GM21360 (cell line): Measurements from ENCODE around the gene TRIM71.
A peak's percentile ranks its signal among the peaks of the same experiment; 100 is the strongest.

Source experiments
- ATAC-seq: cut with Tn5 transposase; IDR thresholded peaks from one replicate; pipeline ENCODE4 v1.9.1; 2021; ENCODE audit warnings: mild to moderate bottlenecking, moderate library complexity; ENCODE audit not compliant: unreplicated experiment

The TRIM71 gene

DNA sequence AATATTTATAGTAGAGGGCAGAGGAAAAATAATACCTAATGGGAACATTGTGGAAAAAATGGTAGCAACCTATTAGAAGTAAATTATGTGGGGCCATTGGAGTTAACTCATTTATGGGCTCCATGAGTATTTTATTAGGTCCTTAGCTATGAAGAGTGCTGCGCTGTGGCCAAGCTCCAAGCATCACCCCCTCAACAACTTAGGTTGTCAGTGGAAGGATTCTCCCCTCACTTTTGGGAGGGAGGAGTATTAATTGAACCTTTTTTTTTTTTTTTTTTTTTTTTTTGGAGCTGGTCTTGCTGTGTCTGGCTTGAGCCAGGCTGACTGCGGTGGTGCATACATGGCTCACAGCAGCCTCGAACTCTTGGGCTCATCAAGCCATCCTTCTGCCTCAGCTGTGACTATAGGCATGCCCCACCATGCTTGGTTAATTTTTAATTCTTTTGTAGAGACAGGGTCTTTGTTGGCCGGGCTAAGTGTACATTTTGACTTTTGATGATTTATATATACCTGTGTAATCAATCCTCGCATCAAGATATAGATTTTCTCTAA lies 45.2 kb downstream of the TRIM71 start:
- ATAC-seq = no peak

DNA sequence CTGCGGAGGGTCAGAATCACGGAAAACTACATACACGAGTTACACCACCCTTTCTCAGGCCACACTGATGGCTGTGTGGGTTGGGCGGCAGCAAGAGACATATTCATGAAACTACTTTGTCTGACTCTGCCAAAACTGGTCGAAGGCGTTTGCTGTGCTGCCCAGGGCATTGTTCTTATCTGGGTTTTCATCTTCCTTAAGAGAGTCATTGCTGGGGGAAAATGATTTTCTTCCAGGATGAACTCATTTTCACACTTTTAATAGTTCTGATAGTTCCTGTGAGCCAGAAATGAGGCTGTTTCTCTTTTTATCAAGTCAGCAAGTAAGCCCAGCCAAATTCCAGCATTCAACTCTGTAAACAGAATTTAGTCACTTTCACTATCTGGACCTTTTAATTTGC lies 47.6 kb downstream of the TRIM71 start:
- ATAC-seq = no peak

DNA sequence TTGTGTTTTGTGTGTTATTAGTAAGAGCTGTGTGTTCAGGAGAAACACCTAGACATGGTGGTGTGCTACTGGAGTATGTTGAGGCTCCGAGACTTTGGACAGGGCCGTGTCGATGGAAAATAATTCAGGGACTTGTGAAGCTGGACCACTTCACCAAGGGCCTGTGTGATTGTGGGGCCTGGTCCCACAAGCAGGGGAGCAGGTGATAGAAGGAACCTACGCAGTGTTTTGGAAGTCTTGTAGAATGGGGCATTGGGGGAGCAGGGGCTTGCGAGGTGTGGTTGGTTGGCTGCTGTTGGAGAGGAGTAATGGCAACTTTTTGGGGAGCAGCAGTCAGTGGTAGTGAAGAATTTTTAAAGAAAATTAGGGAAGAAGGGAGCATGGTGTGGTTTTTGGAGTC lies 48.7 kb downstream of the TRIM71 start:
- ATAC-seq = no peak

DNA sequence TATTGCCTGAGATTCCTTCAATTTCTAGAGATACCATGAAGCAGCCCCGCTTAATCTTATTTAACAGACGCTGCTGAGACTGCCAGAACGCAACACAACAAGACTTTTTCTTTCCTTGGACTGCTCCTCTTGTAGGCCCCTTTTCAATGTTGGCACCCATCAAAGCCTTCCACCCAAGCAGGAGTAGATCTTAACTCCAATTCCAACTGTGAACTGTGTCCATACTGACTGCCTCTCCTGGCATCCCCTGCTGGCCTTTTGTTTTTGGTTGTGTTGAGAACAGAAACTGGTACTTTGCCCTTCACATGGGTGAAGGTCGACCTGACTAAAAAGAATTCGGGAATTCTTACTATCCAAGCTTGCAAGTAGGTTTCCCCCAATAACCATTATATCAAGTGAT lies 50.2 kb downstream of the TRIM71 start:
- ATAC-seq = no peak

DNA sequence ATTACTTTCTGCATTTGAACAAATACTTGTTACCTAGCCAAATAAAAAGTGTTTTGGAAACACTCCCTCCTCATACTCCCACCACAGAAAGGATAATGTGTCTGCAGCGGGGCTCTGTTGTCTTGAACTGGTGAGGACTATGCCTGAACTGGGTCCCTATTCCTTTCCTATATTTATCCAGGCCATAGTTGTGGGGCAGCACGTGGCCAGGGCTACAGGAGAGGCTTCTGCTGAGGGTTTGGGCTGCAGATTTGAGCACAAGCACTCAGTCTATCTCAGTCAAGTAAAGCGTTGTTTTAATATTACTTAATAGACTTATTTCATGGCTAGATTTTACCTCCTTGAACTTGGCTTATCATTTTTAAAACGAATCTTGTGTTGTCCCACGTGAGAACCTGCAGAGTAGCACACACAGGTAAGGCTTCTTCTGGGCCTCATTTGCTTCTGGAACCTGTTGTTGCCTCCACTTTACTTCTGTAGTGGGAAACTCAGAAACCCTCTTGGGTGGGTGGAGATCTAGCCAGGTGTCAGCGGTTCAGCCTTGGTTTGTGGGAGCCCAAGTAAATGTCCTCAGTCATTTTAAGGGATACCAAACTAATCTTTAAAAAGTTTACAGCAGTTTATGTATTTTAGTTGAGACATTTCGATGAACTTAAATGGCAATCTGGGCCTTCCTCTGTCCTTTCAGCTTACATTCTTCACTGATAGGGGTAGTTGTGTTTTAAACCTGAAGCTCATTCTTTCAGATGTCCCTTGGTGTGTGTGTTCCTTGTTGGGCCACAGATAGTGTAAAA lies 51.1 kb downstream of the TRIM71 start:
- ATAC-seq = no peak

DNA sequence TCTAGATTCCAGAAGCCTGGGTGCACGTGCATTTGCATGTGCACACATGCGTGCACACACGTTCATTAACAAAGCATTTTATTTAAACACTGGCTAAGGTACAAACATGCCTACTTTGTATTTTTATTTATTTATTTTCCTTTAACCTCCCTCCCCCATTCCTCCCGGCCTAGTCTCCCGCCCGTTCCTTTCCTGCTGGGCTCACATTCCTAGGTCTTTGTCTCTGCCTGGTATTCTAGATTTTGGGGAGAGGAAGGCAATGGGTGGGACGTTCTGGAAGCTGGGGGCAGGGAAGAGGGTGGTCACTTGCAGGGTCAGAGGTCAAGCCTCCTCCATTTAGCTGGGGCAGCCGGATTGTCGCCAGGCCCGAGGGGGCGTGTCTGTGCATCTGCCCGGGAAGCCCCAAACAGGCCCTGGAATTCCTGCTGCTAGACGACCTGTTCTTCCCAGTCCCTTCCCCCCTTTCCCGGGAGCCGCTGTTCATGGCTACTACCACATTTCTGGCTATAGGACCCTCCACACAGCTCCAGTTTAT lies 51.8 kb downstream of the TRIM71 start:
- no peak for ATAC-seq

DNA sequence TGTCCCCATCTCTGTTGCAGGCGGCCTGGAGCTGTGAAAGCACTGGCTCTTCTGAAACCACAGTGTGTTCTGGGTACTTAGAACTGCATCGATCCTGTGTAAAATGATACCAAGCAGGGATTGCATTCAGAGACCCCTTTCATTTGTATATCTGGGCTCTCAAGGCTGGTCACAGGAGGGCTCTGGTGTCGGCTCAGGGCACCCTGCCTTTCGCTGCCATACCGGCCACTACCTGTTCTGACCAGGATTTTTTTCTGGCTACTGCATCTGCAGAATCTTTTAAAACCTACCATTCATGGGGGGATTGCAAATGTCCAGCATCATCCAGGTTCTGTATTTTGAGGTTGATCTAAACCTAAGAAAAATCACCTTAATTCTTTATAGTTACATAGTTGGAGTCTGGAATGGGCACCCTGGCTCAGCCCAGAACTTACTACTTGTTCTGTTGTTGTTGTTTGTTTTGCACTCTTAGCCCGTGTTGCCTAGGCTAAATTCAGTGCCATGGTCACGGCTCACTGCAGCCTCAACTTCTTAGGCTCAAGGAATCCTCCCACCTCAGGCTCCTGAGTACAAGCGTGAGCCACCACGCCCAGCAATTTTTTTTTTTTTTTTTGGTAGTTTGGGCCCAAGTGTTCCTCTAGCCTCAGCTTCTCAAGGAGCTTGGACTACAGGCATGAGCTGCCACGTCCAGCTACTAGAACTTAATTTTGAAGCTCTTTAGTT lies 52.7 kb downstream of the TRIM71 start:
- no peak for ATAC-seq

DNA sequence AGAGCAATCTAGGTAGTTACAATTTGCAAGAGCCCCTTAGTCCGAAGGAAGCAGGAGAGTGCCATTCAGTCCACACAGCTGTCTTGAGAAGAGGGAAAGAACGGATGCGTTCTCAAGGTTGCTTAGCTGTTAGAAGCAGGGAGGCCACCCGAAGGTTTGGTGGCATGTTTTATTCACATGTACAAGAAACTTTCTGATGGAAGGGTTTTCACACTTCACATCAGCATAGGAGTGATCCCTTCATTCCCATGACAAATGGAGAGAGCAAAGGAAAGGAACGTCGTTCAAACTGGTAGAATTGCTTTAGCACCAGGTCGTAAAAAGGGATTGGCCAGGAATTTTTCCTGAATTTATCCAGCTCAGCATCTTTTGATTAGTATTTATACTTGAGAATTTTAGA lies 53.5 kb downstream of the TRIM71 start:
- no peak for ATAC-seq

DNA sequence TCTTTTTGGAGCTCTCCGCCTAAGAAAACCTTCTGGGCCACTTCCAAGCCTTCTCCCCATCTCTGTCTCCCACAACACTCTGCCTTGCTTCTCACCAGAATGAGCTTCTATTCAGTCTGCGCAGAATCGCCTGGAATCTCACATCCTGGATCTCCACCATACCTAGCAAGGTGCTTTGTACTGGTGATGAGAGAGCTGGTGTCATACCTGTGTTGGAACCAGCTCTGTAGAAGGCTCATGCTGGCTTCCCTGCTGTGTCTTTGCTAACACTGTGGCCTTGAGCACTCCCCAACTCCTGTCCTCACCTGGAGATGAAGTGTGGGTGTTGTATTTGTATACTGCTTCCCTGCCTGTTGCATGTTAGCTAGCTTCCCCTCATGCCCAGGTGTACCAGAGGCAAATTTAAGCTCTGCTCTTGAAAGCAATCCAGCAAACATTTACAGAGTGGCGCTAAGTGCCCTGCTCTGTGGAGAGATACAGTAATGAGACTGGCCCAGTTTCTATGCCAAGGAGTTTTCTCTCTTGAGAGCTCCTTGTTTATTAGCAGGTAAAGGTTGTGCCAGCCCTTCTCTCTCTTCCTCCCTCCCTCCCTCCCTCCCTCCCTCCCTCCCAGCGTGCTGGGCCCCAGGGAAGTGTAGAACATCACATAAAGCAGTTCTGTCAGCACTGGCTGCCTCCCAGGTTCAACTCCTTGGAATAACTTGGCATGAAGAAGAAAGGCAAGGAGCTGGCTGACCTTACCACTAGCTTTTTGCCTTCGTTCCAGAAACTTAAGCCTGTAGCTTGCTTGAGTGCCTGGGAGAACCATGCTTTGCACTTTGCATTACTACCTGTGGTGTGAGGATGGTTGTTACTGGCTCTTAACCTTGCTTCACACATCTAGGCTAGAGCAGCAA lies 54.9 kb downstream of the TRIM71 start:
- ATAC-seq = no peak

DNA sequence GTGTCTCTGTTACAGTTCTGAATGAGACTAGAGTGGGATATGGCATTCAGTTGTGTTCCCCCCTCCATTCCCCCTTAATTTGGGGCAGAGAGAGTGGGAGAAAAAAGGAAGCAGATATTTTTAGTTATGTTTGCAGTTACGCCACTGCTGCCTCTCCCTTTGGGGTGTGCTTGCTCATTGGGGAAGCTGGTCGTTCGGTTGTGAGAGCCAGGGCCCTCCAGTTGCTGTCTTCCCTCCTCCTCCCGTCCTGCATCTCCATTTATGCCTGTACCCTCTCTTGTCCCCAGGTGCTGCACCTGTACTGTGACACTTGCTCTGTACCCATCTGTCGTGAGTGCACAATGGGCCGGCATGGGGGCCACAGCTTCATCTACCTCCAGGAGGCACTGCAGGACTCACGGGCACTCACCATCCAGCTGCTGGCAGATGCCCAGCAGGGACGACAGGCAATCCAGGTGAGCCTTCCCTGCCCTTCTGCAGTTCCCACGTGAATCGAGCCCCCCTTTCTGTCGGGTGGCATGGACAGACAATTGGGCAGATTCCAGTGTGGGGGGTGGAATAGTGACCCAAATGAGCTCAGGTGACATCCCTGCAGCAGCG lies 55.8 kb downstream of the TRIM71 start:
- no peak for ATAC-seq

DNA sequence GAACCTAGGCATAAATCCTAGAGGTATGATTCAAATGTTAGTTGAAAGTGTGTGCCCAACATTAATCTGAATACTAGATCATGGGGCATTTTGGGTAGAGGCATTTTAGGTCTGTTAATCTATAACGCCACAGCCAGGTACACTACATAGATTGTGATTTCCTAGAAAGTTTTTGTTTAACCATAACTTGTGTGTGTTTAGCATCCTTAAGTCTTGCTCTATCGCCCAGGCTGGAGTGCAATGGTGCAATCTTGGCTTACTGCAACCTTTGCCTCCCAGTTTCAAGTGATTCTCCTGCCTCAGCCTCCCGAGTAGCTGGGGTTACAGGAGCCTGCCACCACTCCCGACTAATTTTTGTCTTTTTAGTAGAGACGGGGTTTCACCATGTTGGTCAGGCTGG lies 59.1 kb downstream of the TRIM71 start:
- no peak for ATAC-seq

DNA sequence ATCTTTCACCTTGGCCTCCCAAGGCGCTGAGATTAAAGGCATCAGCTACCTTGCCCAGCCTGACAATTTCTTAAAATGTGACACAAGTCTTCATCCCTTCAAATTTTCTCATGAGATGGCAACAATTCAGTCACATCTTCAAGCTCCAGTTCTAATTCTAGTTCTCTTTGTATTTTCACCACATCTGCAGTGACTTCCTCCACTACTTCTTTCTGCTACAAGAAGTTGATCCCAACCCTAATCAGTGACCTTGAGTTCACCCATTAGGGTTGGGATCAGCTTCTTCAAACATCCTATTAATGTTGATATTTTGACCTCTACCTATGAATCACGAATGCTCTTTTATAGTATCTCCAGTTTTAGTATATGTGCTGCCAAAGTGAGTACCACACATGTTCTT lies 59.8 kb downstream of the TRIM71 start:
- ATAC-seq = no peak

DNA sequence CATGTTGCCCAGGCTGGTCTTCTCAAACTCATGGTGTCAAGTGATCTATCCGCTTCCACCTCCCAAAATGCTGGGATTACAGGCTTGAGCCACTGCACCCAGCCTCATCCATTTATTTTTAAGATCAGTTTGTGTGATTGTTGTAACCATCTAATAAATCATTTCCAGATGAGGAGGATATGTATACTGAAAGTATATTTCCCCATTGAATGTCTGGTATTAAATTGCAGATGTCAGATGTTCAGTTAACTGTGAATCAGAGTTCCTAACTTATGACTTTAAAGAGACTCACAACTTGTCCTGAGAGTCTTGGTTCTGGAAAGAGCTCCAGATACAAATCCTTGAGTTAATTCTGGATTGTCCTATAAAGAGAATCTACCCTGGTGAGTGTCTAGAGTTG lies 62.4 kb downstream of the TRIM71 start:
- no peak for ATAC-seq

DNA sequence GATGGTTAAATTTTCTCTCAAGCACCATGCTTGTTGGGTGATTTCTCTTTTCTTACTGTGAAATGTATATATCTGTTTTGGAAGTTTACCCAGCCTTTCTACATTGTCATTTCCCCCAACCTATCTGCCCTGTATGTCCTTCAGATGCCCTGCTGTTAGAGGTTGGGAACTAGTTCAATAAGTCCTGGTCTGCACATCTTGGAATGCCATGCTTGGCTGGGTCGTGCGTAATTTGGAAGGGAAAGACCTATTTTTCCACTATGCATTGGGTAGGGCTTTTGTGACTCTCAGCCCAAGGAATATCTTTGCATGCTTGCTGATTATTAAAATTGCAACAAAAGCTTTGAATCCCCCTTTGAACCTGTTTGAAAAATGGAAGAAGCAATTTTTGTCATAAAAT lies 63.8 kb downstream of the TRIM71 start:
- no peak for ATAC-seq

DNA sequence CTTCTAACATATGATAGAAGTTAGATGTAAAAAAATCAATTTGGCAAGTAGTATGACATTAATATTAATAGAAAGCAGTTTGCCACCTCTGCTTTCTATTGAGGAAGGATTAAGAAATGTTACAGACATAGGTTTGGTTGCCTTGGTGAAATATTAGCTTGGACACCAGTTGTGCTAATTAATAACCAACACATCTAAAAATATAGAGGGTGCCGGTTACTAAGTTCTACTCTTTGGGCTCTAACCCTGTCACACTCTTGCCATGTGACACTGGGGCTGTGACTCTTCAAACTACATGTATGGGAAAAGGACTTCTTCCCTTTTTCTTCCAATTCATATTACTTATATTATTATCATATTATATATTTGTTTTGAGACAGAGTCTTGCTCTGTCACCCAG lies 64.4 kb downstream of the TRIM71 start:
- ATAC-seq = no peak

DNA sequence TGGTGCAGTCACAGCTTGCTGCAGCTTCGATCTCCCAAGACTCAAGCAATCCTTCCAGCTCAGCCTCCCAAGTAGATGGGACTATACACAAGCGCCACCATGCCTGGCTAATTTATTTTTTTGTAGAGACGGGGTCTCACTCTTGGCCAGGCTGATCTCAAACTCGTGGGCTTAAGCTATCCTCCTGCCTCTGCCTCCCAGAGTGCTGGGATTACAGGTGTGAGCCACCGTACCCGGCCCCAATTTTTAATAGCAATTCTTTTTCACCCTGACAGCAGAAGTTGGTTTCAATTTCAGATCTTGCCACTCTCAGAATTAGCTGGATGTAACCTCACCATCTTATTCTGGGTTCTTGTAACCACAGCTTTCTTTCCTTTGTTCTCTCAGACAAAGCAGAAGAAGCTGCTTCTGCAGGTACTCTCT lies 64.8 kb downstream of the TRIM71 start:
- ATAC-seq = peak; percentile 87

DNA sequence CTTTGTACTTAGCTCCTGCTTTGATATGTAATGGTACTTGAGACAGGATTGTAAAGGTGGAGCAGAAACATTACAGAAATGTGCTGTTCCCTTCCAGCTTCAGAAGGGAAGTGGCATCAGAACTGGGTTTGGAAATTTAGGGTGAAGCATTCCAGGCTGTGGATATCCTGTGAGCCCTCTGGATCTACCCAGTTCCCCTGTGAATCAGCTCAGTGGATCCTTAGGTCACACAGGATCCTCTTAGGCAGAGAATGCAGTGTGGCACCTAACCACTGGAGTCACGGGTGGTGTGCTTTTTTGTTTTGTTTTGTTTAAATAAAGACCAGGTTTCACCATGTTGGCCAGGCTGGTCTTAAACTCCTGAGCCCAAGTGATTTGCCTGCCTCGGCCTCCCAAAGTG lies 66.0 kb downstream of the TRIM71 start:
- no peak for ATAC-seq

DNA sequence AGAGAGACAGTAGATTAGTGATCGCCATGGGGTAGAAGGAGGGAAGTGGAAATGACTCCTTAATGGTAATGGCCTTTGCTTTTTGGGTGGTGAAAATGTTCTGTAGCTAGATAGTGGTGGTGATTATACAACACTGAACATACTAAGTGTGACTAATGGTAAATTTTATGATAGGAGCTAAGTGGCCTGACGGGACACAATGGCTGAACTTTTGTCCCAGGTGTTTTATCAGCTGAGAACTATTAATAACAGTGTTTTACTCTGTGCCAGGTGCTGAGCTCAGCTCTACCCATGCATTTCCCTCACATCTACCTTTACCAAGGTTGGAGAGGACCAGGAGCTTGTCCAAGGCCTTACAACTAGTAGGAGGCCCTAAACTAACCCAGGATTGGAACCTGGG lies 66.8 kb downstream of the TRIM71 start:
- ATAC-seq = no peak

DNA sequence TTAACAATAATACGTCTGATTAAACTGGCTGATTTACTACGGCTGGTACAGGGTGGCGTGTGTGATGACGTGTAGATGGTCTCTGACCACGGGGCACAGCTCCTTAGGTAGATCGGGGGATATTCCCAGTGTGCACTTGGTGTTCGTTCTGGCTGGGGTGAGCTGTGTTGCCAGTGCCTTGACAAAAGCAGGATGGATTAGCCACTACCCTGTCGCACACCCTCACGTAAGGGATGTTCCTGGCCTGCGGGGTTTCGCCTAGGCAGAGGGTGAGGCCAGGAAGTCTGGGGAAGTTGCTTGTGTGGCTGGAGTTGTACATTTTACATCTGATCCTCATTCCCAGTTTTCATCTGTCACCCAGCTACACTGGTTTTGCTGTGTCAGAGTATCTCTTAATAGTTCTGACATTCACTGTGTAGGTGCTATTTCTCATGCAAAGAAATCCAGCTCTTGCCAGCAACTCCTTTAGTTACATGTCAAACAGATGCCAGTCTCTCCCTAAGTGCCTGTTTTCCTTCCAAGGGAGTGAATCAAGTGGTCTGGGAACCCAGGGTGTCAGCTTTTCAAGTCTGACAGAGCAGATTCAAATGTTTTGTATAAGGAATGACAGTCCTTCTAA lies 67.6 kb downstream of the TRIM71 start:
- ATAC-seq = no peak

DNA sequence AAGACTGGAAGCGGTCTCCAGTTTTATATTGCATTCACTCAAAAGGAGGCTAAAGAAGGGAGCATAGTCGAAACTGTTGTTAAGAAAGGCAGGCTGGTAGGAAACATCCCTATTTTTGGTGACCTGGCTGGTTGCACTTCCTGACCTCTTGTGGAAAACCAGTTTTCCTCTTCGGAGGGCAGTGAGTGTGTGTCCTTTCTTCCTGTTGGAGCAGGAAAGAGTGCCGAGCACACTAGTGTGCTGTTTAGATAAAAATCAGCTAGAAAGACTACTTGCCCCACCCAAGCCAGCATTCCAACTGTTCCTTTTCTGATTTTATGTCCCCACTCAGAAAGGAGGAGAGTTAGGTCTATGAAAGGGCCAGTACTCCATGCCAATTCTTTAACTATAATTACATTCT lies 68.5 kb downstream of the TRIM71 start:
- ATAC-seq = no peak
